Skin epidermis (tissue), 12 donors: ENCODE measurements around the gene TRIM50.
"Not testable (repeated sequence)": the region's sequence is repeated elsewhere in the genome, so short reads cannot be mapped to it uniquely, and the experiment has no call there.

Source experiments
- H3K27ac ChIP-seq, 21 experiments: fragments of 200-600 bp; sonication (generic) in 11 of 21; one replicate each; pipeline ENCODE4 v1.5.0; 2020; ENCODE audit warnings: mild to moderate bottlenecking in 3 of 21, inconsistent platforms in 2 of 21, moderate library complexity in 2 of 21
- H3K4me3 ChIP-seq, 7 experiments: fragments of 200-600 bp; sonication (generic) in 2 of 7; one replicate each; pipeline ENCODE4 v1.5.0; 2020; ENCODE audit warnings: inconsistent platforms in 2 of 7, mild to moderate bottlenecking in 2 of 7, moderate library complexity in 1 of 7

TRIM50 gene

DNA sequence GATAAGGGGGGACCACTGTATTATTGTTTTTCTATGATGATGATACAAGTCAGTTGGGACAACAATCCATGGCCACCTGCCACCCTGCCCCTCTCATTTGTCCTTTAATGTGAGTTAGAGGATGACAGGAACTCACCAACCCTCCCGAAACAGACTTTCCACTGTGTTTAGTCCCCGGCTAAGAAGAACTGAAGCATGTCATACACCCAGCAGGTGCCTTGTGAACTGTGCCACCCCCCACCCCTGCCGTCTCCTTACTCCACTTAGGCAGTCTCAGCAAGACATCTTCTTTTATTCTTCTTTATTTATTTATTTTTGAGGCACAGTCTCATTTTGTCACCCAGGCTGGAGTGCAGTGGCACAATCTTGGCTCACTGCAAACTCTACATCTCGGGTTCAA, 60.1 kb downstream of the TRIM50 start:
- not testable (repeated sequence) for H3K4me3 ChIP-seq, H3K27ac ChIP-seq

DNA sequence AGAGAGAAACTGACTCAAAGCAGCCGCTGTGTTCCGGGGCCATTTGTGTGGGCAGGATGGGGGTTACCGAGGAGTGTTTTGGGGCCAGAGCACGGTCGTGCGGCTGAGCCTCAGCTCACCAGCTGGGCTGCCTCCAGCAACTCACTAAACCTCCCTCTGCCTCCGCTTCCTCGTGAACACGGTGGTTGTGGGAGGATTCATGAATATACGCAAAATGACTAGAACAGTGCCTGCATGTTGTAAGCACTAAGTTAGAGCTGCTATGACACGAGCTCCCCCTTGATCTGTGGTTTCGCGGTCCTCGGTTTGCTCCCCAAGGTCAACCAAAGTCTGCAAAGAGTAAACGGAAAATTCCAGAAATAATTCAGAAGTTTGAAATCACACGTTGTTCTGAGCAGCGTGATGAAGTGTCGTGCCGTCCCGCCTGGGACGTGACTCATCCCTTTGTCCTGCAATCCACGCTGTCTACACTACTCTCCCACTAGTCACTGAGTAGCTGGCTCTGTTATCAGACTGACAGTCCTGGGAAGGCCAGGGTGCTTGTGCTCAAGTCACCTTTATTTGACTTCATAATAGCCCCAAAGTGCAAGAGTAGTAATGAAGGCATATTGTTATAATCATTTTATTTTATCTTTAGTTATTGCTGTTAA, 61.0 kb downstream of the TRIM50 start:
- H3K27ac ChIP-seq: not testable (repeated sequence)

More for the DNA sequence above, 61.0 kb downstream of the TRIM50 start:
- H3K4me3 ChIP-seq: not testable (repeated sequence)
